Stomach (tissue), 4 donors: Measurements from ENCODE around the gene HDAC9.

ENCODE experiments used
- CTCF ChIP-seq, 7 experiments: fragments of 450-650 bp in 4 of 7; fragments of 200-600 bp in 3 of 7; sonication (generic) in 3 of 7; IDR thresholded peaks; one replicate each; pipeline ENCODE4 v1.5.1; 2016 to 2019; ENCODE audit warnings: antibody characterized with exemption in 7 of 7, control low read depth in 2 of 7, mild to moderate bottlenecking in 1 of 7
- POLR2A ChIP-seq, 4 donors: fragments of 450-650 bp; IDR thresholded peaks; one replicate each; pipeline ENCODE4 v1.6.1; 2016; ENCODE audit warnings: antibody characterized with exemption in 4 of 4, control low read depth in 2 of 4, mild to moderate bottlenecking in 1 of 4, moderate library complexity in 1 of 4

DNA sequence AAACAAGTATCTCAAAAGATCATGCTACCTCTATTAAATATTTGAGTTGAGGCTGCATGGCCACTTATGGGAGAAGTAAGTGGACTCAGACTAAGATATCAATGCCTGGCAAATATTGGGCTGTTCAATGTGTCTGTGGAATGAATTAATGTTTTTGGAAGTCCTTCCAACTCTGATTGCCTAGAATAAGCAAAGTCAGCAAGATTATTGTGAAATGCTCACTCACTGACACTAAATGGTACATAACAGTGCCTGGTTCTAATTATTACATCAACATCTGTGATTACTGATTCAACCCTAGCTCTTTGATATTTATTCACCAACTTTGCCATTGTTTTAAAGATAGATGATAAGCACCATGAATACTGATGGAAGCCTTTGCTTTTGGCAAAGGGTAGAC is 45.5 kb upstream of the HDAC9 start:
- TF ChIP-seq CTCF (IDR thresholded peaks at IDR 0.05): no peak
- no peak for TF ChIP-seq POLR2A (IDR thresholded peaks at IDR 0.05)
